Measurements from ENCODE around the gene CBX1. TPM values are rescaled to one million over a fixed set of nuclear protein-coding genes. Genes with fewer than 3 reads are reported as not detected.

Gene CBX1
- total and polyA plus RNA-seq, 4 donors: 33.3 to 81.1 (median 49.0) TPM

DNA sequence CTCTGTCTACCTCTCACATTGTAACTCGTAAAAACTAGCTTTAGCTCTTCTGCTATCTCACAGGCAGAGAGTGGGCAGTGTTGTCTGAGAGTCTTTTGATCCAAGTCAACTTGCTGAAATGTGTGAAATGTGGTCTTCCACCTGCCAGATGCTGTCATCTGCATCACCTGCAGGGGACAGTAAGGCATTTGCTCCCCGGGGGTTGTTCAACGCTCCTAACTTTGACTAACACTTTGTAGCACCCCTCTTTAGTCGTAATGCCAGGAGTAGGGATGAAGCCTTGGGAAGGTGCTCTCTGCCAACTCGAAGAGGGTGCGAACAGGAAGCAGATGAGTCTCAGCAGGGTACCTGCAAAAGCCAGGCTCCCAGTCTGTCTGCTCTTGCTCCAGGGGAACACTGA, 42.4 kb upstream of the CBX1 start:
- Histone ChIP-seq H3K27me3 (ENCODE audit: control insufficient read depth in 1 of 2, insufficient read depth in 2 of 2, low read length in 1 of 2) (peaks cover 0 to 6% of the 10 kb centered on the region in 2 donors), H3K4me1 (ENCODE audit: control insufficient read depth in 1 of 2, insufficient read depth in 2 of 2, low read length in 2 of 2) (no peaks in the 10 kb centered on the region), H3K36me3 (ENCODE audit: control insufficient read depth in 1 of 2, insufficient read depth in 2 of 2, low read length in 1 of 2) (no peaks in the 10 kb centered on the region), H3K4me3 (ENCODE audit: low read length in 2 of 2) (no peak overlapping the region), H3K27ac (ENCODE audit: low read depth in 1 of 2, low read length in 2 of 2) (no peak overlapping the region), H3K9me3 (ENCODE audit: control insufficient read depth, low read length) (no peaks in the 10 kb centered on the region)
- WGBS, 2 donors: 30 to 31% methylated on average over 6 of the region's 6 CpGs
- ATAC-seq (ENCODE audit: low FRiP score): no peak
- no peak for DNase-seq
- intact Hi-C loops (cut with DNase I): no loop called here

DNA sequence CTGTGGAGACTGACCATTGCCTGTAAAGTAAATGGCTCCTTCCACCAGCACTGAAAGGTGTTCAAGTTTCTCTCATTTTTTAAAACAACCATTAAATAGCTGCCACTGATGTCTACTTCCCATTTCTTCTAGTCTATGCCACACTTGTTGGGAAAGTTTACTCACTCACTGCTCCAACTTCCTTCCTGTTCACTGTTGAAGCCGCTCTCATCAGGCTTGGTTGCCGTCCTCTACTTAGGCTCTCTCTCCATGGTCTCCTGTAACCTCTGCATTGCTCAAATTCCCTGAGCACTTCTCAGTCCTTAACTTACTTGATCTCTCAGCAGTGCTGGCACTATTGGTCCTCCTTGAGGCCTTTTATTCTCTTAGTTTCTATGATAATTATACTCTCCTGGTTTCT, 38.7 kb upstream of the CBX1 start:
- intact Hi-C loops (cut with DNase I): no loop called here
- ATAC-seq (ENCODE audit: low FRiP score): no peak
- DNase-seq: no peak
- Histone ChIP-seq H3K36me3 (ENCODE audit: control insufficient read depth in 1 of 2, insufficient read depth in 2 of 2, low read length in 1 of 2) (no peaks in the 10 kb centered on the region), H3K4me3 (ENCODE audit: low read length in 2 of 2) (no peak overlapping the region), H3K27ac (ENCODE audit: low read depth in 1 of 2, low read length in 2 of 2) (no peak overlapping the region), H3K4me1 (ENCODE audit: control insufficient read depth in 1 of 2, insufficient read depth in 2 of 2, low read length in 2 of 2) (no peaks in the 10 kb centered on the region), H3K9me3 (ENCODE audit: control insufficient read depth, low read length) (no peaks in the 10 kb centered on the region), H3K27me3 (ENCODE audit: control insufficient read depth in 1 of 2, insufficient read depth in 2 of 2, low read length in 1 of 2) (peaks cover 0 to 6% of the 10 kb centered on the region in 2 donors)
- WGBS, 2 donors: 64 to 66% methylated on average over 2 of the region's 2 CpGs

DNA sequence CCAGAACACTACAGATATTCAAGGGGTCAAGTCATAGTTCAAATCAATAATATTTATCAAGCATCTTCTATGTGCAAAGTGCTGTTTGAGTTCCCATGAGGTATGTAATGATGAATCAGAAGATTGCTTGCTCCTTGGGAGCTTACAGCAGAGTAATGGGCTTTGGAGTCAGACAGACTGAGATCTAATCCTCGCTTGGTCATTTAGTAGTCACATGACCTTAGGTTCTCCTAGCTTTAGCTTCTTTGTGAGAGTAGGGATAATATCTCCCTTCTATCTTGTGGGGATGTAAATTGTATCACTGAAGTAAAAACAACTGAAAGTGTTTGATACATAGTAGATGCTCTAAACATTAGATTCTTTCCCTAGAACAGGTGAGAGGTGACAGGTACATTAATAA, 36.4 kb upstream of the CBX1 start:
- no peaks in the 10 kb centered on the region for H3K27me3 ChIP-seq (ENCODE audit: control insufficient read depth in 1 of 2, insufficient read depth in 2 of 2, low read length in 1 of 2)
- no peak overlapping the region for H3K4me3 ChIP-seq (ENCODE audit: low read length in 2 of 2)
- H3K27ac ChIP-seq (ENCODE audit: low read depth in 1 of 2, low read length in 2 of 2): no peak overlapping the region
- no peaks in the 10 kb centered on the region for H3K4me1 ChIP-seq (ENCODE audit: control insufficient read depth in 1 of 2, insufficient read depth in 2 of 2, low read length in 2 of 2)
- intact Hi-C loops (cut with DNase I): no loop called here
- 70 to 80% methylated on average over 1 of the region's 1 CpG for WGBS, 2 donors
- ATAC-seq (ENCODE audit: low FRiP score) (no peak), DNase-seq (no peak)
- no peaks in the 10 kb centered on the region for H3K36me3 ChIP-seq (ENCODE audit: control insufficient read depth in 1 of 2, insufficient read depth in 2 of 2, low read length in 1 of 2)
- no peaks in the 10 kb centered on the region for H3K9me3 ChIP-seq (ENCODE audit: control insufficient read depth, low read length)

DNA sequence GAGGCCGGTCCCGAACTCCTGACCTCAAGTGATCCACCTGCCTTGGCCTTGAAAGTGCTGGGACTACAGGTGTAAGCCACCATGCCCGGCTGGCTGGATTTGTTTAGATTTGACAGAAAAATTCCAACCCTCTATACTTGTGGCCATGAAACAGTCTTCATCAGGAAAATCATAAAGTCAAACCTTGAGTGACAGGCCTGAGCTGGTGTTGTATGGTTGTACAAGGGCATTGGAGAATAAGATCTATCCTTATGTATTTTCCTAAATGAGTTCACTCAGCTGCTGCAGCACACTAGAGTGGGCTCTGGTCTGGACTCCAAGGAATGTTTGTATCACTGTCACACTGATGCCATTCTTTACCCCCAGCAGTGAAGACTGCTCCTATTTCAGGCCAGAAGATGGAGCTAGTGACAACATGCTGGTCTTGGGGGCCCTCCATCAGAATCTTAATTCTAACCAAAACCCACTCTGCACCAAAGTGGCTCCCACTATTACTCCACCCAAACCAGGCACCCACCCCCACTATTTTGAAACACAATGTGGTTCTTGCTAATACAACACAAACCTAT, 33.7 kb upstream of the CBX1 start:
- no peaks in the 10 kb centered on the region for H3K36me3 ChIP-seq (ENCODE audit: control insufficient read depth in 1 of 2, insufficient read depth in 2 of 2, low read length in 1 of 2)
- H3K27ac ChIP-seq (ENCODE audit: low read depth in 1 of 2, low read length in 2 of 2): no peak overlapping the region
- no peaks in the 10 kb centered on the region for H3K27me3 ChIP-seq (ENCODE audit: control insufficient read depth in 1 of 2, insufficient read depth in 2 of 2, low read length in 1 of 2)
- 87 to 88% methylated on average over 3 of the region's 3 CpGs for WGBS, 2 donors
- no peak for DNase-seq
- intact Hi-C loops (cut with DNase I): loop anchor here in 1 of 2 donors (5.0 kb wide), 1 partner anchor 58 kb away; no protein-coding TSS in a partner anchor
- no peak overlapping the region for H3K4me3 ChIP-seq (ENCODE audit: low read length in 2 of 2)
- H3K4me1 ChIP-seq (ENCODE audit: control insufficient read depth in 1 of 2, insufficient read depth in 2 of 2, low read length in 2 of 2): no peaks in the 10 kb centered on the region
- ATAC-seq (ENCODE audit: low FRiP score): no peak
- H3K9me3 ChIP-seq (ENCODE audit: control insufficient read depth, low read length): no peaks in the 10 kb centered on the region

DNA sequence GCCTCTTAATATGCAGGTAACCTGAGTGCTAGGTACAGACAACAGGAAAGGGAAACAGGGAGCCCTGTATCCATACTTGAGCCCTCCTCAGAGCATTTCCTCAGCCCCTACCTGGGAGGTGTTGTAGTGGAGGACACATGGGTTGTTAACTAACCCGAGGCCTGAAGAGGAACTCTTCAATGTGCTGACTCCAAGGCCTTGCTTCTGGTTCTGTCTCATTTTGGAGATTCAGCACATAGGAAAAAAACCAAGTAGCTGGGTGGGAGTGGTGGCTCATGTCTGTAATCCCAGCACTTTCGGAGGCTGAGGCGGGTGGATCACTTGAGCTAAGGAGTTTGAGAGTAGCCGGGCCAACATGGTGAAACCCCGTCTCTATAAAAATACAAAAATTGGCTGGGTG, 31.1 kb upstream of the CBX1 start:
- ATAC-seq (ENCODE audit: low FRiP score): no peak
- WGBS, 2 donors: 74 to 77% methylated on average over 5 of the region's 5 CpGs
- H3K4me3 ChIP-seq (ENCODE audit: low read length in 2 of 2): no peak overlapping the region
- no peaks in the 10 kb centered on the region for H3K4me1 ChIP-seq (ENCODE audit: control insufficient read depth in 1 of 2, insufficient read depth in 2 of 2, low read length in 2 of 2)
- intact Hi-C loops (cut with DNase I): loop anchor here in 1 of 2 donors (5.0 kb wide), 1 partner anchor 55 kb away; no protein-coding TSS in a partner anchor
- H3K27ac ChIP-seq (ENCODE audit: low read depth in 1 of 2, low read length in 2 of 2): no peak overlapping the region
- H3K27me3 ChIP-seq (ENCODE audit: control insufficient read depth in 1 of 2, insufficient read depth in 2 of 2, low read length in 1 of 2): no peaks in the 10 kb centered on the region
- no peak for DNase-seq
- no peaks in the 10 kb centered on the region for H3K36me3 ChIP-seq (ENCODE audit: control insufficient read depth in 1 of 2, insufficient read depth in 2 of 2, low read length in 1 of 2)
- H3K9me3 ChIP-seq (ENCODE audit: control insufficient read depth, low read length): no peaks in the 10 kb centered on the region

DNA sequence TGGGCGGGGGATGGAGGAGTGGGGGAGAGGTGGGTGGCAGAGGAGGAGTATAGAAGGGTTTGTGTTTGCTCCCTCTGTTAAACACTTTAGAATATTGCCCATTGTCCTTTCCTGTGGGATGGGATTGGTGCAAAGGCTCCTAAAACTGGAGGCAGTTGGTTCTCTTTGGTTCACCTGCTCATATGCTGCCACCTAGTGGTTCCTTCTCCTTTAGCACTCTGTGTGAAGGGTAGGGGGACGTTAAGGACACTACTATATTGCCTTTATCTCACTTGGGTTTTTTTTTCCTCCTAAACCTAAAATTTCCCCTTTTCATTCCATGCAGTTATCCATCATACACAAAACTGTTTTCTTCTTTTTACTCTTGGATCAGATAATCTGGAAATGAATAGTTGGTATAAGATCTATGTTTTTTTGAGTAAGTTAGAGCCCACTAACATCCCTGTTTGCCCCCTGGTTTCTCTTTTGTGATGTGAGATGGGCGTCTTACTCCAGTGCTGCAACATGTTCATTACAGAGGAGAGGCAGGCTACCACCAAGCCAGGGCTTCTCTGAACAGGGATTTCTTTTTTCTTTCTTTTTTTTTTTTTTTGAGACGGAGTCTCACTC, 30.0 kb upstream of the CBX1 start:
- 37 to 43% methylated on average over 4 of the region's 4 CpGs for WGBS, 2 donors
- ATAC-seq (ENCODE audit: low FRiP score): peak; percentile 86

DNA sequence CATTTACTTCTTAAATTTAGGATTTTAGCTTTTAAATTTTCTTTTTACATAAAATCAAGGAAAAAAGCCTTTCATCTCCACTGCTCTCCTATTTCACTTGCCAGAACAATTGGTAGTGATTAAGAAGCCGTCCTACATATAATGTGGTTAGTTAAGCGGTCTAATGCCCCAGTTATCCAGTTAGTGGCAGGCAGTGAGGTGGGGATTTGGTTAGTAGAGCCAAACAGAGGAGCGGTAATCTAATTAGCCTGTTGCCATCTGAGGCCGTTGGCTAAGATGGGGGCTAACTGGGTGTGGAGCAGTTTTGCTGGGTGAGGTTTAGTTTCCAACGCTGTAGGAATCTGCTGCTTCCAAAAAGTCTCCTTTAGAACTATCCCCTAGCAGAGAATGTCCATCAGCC, 28.7 kb upstream of the CBX1 start:
- H3K9me3 ChIP-seq (ENCODE audit: control insufficient read depth, low read length): no peaks in the 10 kb centered on the region
- H3K36me3 ChIP-seq (ENCODE audit: control insufficient read depth in 1 of 2, insufficient read depth in 2 of 2, low read length in 1 of 2): peaks cover 0 to 2% of the 10 kb centered on the region in 2 donors
- intact Hi-C loops (cut with DNase I): loop anchor here in 1 of 2 donors (2.0 to 5.0 kb wide), 2 partner anchors 53 to 151 kb away; no protein-coding TSS in a partner anchor
- H3K4me1 ChIP-seq (ENCODE audit: control insufficient read depth in 1 of 2, insufficient read depth in 2 of 2, low read length in 2 of 2): no peaks in the 10 kb centered on the region
- DNase-seq: no peak
- 65 to 86% methylated on average over 5 of the region's 5 CpGs for WGBS, 2 donors
- ATAC-seq (ENCODE audit: low FRiP score): no peak
- H3K27ac ChIP-seq (ENCODE audit: low read depth in 1 of 2, low read length in 2 of 2): no peak overlapping the region
- no peaks in the 10 kb centered on the region for H3K27me3 ChIP-seq (ENCODE audit: control insufficient read depth in 1 of 2, insufficient read depth in 2 of 2, low read length in 1 of 2)
- no peak overlapping the region for H3K4me3 ChIP-seq (ENCODE audit: low read length in 2 of 2)

More for the DNA sequence above, 30.0 kb upstream of the CBX1 start:
- Histone ChIP-seq H3K4me1 (ENCODE audit: control insufficient read depth in 1 of 2, insufficient read depth in 2 of 2, low read length in 2 of 2) (no peaks in the 10 kb centered on the region), H3K36me3 (ENCODE audit: control insufficient read depth in 1 of 2, insufficient read depth in 2 of 2, low read length in 1 of 2) (no peaks in the 10 kb centered on the region), H3K27me3 (ENCODE audit: control insufficient read depth in 1 of 2, insufficient read depth in 2 of 2, low read length in 1 of 2) (no peaks in the 10 kb centered on the region), H3K4me3 (ENCODE audit: low read length in 2 of 2) (no peak overlapping the region), H3K9me3 (ENCODE audit: control insufficient read depth, low read length) (no peaks in the 10 kb centered on the region), H3K27ac (ENCODE audit: low read depth in 1 of 2, low read length in 2 of 2) (no peak overlapping the region)
- DNase-seq: no peak
- intact Hi-C loops (cut with DNase I): loop anchor here (1.0 to 5.0 kb wide), 4 partner anchors 54 to 153 kb away; no protein-coding TSS in a partner anchor

DNA sequence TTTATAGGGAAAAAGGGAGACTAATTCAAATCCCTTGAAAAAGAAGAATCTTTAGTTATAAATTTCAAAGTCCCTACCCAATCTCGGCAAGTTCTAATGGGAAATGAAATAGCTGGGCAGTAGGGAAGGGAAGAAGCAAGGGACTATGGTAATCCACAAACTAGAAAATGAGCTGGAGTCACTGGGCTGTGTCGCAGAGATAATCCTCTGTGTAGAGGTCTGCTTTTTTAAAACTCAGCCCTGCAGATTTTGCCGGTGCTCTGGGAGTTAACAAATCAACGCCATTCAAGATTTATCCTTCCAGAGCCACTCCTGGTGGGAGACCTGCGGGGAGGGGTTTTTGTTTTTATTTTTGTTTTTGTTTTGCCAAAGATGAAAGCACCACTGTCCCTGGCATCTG, 27.1 kb upstream of the CBX1 start:
- intact Hi-C loops (cut with DNase I): no loop called here
- H3K36me3 ChIP-seq (ENCODE audit: control insufficient read depth in 1 of 2, insufficient read depth in 2 of 2, low read length in 1 of 2): peaks cover 0 to 2% of the 10 kb centered on the region in 2 donors
- H3K9me3 ChIP-seq (ENCODE audit: control insufficient read depth, low read length): no peaks in the 10 kb centered on the region
- H3K4me1 ChIP-seq (ENCODE audit: control insufficient read depth in 1 of 2, insufficient read depth in 2 of 2, low read length in 2 of 2): no peaks in the 10 kb centered on the region
- no peak overlapping the region for H3K4me3 ChIP-seq (ENCODE audit: low read length in 2 of 2)
- no peak for DNase-seq
- 44 to 50% methylated on average over 5 of the region's 5 CpGs for WGBS, 2 donors
- H3K27ac ChIP-seq (ENCODE audit: low read depth in 1 of 2, low read length in 2 of 2): no peak overlapping the region
- no peak for ATAC-seq (ENCODE audit: low FRiP score)
- H3K27me3 ChIP-seq (ENCODE audit: control insufficient read depth in 1 of 2, insufficient read depth in 2 of 2, low read length in 1 of 2): no peaks in the 10 kb centered on the region

All from aorta (tissue), 5 donors.